Thyroid gland (tissue), 4 donors: ENCODE results near the gene CLINT1. TPM values are rescaled to one million over a fixed set of nuclear protein-coding genes. Genes with fewer than 3 reads are reported as not detected.

Experiments used
- DNase-seq, 2 donors: peaks; one replicate each; pipeline ENCODE4 v3.0.0-alpha.2; 2019
- H3K27ac ChIP-seq, 3 donors: fragments of 200-600 bp; sonication (generic); 1 replicate in 2 of 3; 2 replicates in 1 of 3; pipeline ENCODE4 v1.5.1; 2016 to 2019; ENCODE audit warnings: mild to moderate bottlenecking in 1 of 3, moderate library complexity in 1 of 3
- H3K27me3 ChIP-seq: fragments of 200-600 bp; sonication (generic); one replicate; pipeline ENCODE4 v1.5.1; 2019
- H3K36me3 ChIP-seq, 2 donors: fragments of 200-600 bp; sonication (generic); one replicate each; pipeline ENCODE4 v1.5.1; 2016 to 2019
- H3K4me1 ChIP-seq, 2 donors: fragments of 200-600 bp; sonication (generic); one replicate each; pipeline ENCODE4 v1.5.1; 2017 to 2019
- H3K4me3 ChIP-seq, 3 donors: fragments of 200-600 bp; sonication (generic); replicated peaks in 1 of 3; 1 replicate in 2 of 3; 2 replicates in 1 of 3; pipeline ENCODE4 v1.5.1; 2016; ENCODE audit warnings: mild to moderate bottlenecking in 1 of 3
- H3K9me3 ChIP-seq: fragments of 200-600 bp; sonication (generic); one replicate; pipeline ENCODE4 v1.5.1; 2017
- POLR2A ChIP-seq, 2 donors: fragments of 450-650 bp; IDR thresholded peaks; one replicate each; pipeline ENCODE4 v1.6.1; 2017; ENCODE audit warnings: antibody characterized with exemption in 2 of 2, mild to moderate bottlenecking in 2 of 2, moderate library complexity in 1 of 2
- WGBS, 2 donors: methylation state at CpG; one replicate each; pipeline ENCODE4 v1.1.5; 2017; 5-methylcytosine and 5-hydroxymethylcytosine counted together
- intact Hi-C: fragments of 100-400 bp; cut with DNase I; formaldehyde crosslinking; loops from one replicate; pipeline ENCODE4 v1.15.1; 2023
- total RNA-seq, 4 donors: library from RNA; depleted of rRNA; stranded (reverse); fragments of >200 nt; gene quantifications; one replicate each; pipeline ENCODE4 v1.2.3, GENCODE V29; 2016
- TF ChIP-seq, protein P1 (sequence below), 6 experiments: fragments of 200-600 bp in 3 of 6; fragments of 450-650 bp in 3 of 6; sonication (generic) in 3 of 6; IDR thresholded peaks; one replicate each; pipeline ENCODE4 v1.5.1; 2016 to 2019; ENCODE audit warnings: antibody characterized with exemption in 6 of 6, mild to moderate bottlenecking in 2 of 6, inconsistent platforms in 1 of 6, moderate library complexity in 1 of 6

Gene CLINT1
- total RNA-seq, 4 donors from 2014 or later, result 126 to 198 (median 159) TPM

DNA sequence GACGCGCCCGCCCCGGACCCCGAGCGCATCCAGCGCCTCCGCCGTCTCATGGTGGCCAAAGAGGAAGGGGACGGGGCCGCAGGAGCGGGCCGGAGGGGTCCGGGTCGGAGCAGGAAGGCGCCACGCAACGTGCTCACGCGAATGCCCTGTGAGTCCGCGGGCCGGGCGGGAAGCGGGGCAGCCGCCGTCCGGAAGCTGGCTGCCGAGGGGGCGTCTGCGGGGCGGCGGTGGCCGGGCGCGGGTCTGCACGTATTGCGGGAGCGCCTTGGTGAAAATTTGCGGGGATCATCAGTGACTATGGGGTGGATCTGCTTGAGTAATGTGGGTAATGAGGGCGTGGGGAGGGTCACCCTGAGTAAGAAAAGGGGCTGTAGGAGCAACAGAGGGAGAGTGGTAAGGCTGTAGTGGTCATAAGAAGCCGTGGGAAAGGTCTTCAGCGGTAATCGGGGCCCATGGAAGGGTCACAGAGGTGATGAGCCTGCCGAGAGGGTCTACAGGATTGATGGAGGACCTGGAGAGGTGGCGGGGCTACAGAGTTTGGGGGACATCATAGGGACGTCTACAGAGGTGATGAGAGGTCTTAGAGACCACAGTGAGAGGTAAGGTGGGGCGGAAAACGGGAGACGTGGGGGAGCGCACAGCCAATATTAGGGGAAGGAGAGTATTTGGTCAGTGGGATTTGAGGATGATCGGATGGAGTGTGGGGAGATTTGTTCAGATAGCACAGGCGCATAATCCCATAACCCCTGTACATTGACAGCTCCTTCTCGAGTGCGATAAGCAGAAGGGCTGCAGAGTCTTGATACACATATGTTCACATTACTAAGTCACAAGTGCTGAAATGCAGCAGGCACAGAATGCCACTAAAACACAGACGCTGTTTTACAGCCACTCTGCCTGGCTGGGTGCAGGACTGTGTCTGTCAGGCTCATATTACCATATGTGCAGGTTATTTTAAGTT, 114.6 kb downstream of the CLINT1 start:
- WGBS, 2 donors, result 16 to 18% methylated on average over 25 to 26 of the region's 56 CpGs

DNA sequence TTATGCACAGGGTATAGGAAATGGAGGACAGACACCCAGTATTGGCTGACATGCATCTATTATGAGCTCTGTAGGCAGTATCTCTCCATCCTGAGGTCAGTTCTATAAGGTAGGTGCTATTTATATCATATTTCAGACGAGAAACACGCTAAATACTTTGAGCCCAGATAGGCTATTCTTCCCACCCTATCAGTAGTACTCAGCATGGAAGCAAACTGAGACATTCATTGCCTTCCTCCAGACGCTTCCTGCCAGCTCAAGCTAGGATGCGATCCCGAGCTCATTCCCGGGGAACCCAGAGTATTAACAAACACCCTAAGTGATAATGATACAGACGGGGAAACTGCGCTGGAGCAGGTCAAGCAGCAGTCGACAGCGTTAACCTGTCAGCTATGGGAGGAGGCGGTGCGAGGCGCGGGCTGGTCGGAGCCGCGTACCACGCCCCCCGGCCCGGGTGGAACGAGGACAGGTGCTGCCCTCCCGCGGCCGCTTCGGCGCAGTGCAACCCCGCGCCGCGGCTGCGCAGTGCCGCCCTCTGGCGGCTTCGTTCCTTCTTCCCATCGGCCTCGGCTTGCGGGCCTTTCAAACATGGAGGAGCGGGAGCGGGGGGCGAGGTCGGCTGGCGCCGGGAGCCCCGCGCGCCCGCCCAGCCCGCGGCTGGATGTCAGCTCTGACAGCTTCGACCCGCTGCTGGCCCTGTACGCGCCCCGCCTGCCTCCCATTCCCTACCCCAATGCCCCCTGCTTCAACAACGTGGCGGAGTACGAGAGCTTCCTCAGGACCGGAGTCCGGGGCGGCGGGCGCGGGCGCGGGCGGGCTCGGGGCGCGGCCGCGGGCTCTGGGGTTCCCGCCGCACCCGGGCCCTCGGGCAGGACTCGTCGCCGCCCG, 115.5 kb downstream of the CLINT1 start, which contains the start of gene LSM11:
Gene LSM11 (plus strand): TSS at position 550 of the 888 bp plus-strand sequence. CDS start 39 bp downstream, at position 589.
- intact Hi-C loops, result loop anchor here (10.0 kb wide), 2 partner anchors 269 to 419 kb away; no protein-coding TSS in a partner anchor
- 1% methylated on average over 19 to 37 of the region's 79 CpGs for WGBS, 2 donors

More for the DNA sequence above, 114.6 kb downstream of the CLINT1 start:
- peak overlapping the region; percentile 19 to 73 (median 54) for H3K4me3 ChIP-seq
- intact Hi-C loops, result loop anchor here (10.0 kb wide), 2 partner anchors 270 to 420 kb away; no protein-coding TSS in a partner anchor
- no peaks in the 10 kb centered on the region for H3K36me3 ChIP-seq
- H3K27ac ChIP-seq, result no peak overlapping the region
- peaks cover 10 to 15% of the 10 kb centered on the region in 2 donors for H3K4me1 ChIP-seq
- no peak for DNase-seq
- TF ChIP-seq POLR2A (IDR thresholded peaks at IDR 0.05), result no peak
- TF ChIP-seq, protein P1, sequence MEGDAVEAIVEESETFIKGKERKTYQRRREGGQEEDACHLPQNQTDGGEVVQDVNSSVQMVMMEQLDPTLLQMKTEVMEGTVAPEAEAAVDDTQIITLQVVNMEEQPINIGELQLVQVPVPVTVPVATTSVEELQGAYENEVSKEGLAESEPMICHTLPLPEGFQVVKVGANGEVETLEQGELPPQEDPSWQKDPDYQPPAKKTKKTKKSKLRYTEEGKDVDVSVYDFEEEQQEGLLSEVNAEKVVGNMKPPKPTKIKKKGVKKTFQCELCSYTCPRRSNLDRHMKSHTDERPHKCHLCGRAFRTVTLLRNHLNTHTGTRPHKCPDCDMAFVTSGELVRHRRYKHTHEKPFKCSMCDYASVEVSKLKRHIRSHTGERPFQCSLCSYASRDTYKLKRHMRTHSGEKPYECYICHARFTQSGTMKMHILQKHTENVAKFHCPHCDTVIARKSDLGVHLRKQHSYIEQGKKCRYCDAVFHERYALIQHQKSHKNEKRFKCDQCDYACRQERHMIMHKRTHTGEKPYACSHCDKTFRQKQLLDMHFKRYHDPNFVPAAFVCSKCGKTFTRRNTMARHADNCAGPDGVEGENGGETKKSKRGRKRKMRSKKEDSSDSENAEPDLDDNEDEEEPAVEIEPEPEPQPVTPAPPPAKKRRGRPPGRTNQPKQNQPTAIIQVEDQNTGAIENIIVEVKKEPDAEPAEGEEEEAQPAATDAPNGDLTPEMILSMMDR (IDR thresholded peaks at IDR 0.05), result no peak
- no peaks in the 10 kb centered on the region for H3K27me3 ChIP-seq
- H3K9me3 ChIP-seq, result no peaks in the 10 kb centered on the region

DNA sequence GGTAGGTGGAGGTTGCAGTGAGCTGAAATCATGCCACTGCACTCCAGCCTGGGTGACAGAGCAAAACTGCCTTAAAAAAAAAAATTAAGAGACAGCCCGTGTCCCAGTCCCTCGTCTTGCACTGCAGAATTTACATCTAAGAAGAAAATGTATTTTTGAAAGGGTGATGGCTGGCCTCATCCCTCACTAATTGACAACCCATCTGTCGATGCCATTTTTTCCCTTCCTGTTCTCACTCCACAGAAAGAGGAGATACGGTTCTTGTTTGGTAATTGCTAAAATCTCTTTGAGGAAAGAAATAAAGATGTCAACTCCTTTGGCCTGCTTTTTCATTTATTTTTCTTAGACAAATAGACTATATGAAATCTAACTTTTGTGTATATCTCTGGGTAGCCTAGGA, 117.8 kb downstream of the CLINT1 start:
- no peak overlapping the region for H3K27ac ChIP-seq
- no peak for DNase-seq
- TF ChIP-seq, protein P1 (IDR thresholded peaks at IDR 0.05), result no peak
- TF ChIP-seq POLR2A (IDR thresholded peaks at IDR 0.05), result no peak
- no peaks in the 10 kb centered on the region for H3K9me3 ChIP-seq
- no peaks in the 10 kb centered on the region for H3K27me3 ChIP-seq
- H3K36me3 ChIP-seq, result peaks cover 10 to 12% of the 10 kb centered on the region in 2 donors
- WGBS, 2 donors, result 70 to 79% methylated on average over 4 of the region's 4 CpGs
- intact Hi-C loops, result loop anchor here (10.0 kb wide), 2 partner anchors 266 to 416 kb away; no protein-coding TSS in a partner anchor
- no peak overlapping the region for H3K4me3 ChIP-seq
- H3K4me1 ChIP-seq, result peaks cover 10 to 15% of the 10 kb centered on the region in 2 donors

More for the DNA sequence above, 115.5 kb downstream of the CLINT1 start, which contains the start of gene LSM11:
- no peak within 1 kb of the TSS for H3K27ac ChIP-seq
- no peaks in the 10 kb centered on the region for H3K9me3 ChIP-seq
- H3K4me3 ChIP-seq, result peak within 1 kb of the TSS; percentile 19 to 73 (median 58)
- no peaks in the 10 kb centered on the region for H3K27me3 ChIP-seq
- DNase-seq, result peak; percentile 90 to 91
- H3K36me3 ChIP-seq, result peaks cover under 1 to 1% of the 10 kb centered on the region in 2 donors
- peak in 1 of 2 donors; percentile 50 for TF ChIP-seq POLR2A (IDR thresholded peaks at IDR 0.05)
- TF ChIP-seq, protein P1 (IDR thresholded peaks at IDR 0.05), result peak; percentile 74 to 100 (median 100)
- H3K4me1 ChIP-seq, result peaks cover 10 to 15% of the 10 kb centered on the region in 2 donors

DNA sequence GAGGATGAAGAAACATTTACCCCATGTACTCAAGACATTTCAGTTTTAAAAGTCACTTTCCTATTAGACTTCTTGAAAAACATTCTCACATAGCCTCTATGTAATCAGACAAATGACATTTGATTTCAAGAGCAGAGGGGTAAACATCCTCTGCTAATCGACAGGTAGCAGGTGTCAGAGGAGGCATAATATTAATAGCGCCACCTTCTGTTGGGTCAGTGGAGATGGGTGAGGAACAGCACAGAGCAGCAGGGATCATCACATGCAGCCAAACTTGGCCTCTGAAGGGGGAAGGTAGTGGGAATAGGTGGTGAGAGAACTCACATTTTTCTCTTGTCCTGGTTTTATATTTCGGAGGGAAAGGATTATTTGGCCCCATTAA, 118.7 kb downstream of the CLINT1 start:
- intact Hi-C loops, result loop anchor here (10.0 kb wide), 2 partner anchors 265 to 415 kb away; no protein-coding TSS in a partner anchor
- 47 to 58% methylated on average over 3 of the region's 3 CpGs for WGBS, 2 donors

More for the DNA sequence above, 118.7 kb downstream of the CLINT1 start:
- peaks cover 10 to 13% of the 10 kb centered on the region in 2 donors for H3K4me1 ChIP-seq
- H3K4me3 ChIP-seq, result no peak overlapping the region
- TF ChIP-seq, protein P1 (IDR thresholded peaks at IDR 0.05), result peak in 2 of 6 experiments; percentile 10 to 21
- no peak for TF ChIP-seq POLR2A (IDR thresholded peaks at IDR 0.05)
- no peaks in the 10 kb centered on the region for H3K9me3 ChIP-seq
- H3K27ac ChIP-seq, result no peak overlapping the region
- DNase-seq, result no peak
- H3K27me3 ChIP-seq, result no peaks in the 10 kb centered on the region
- H3K36me3 ChIP-seq, result peaks cover 10 to 19% of the 10 kb centered on the region in 2 donors
